Endometrium (tissue), 2 donors: Measurements from ENCODE around the gene CNTN2.

Experiments
- FAIRE-seq: peaks from 2 replicates; lab custom pipeline; 2012; peaks lifted over from hg19 to GRCh38; lab: Jason Lieb, UNC
- donor health status: control.
- donor health status: control.

Gene CNTN2, protein sequence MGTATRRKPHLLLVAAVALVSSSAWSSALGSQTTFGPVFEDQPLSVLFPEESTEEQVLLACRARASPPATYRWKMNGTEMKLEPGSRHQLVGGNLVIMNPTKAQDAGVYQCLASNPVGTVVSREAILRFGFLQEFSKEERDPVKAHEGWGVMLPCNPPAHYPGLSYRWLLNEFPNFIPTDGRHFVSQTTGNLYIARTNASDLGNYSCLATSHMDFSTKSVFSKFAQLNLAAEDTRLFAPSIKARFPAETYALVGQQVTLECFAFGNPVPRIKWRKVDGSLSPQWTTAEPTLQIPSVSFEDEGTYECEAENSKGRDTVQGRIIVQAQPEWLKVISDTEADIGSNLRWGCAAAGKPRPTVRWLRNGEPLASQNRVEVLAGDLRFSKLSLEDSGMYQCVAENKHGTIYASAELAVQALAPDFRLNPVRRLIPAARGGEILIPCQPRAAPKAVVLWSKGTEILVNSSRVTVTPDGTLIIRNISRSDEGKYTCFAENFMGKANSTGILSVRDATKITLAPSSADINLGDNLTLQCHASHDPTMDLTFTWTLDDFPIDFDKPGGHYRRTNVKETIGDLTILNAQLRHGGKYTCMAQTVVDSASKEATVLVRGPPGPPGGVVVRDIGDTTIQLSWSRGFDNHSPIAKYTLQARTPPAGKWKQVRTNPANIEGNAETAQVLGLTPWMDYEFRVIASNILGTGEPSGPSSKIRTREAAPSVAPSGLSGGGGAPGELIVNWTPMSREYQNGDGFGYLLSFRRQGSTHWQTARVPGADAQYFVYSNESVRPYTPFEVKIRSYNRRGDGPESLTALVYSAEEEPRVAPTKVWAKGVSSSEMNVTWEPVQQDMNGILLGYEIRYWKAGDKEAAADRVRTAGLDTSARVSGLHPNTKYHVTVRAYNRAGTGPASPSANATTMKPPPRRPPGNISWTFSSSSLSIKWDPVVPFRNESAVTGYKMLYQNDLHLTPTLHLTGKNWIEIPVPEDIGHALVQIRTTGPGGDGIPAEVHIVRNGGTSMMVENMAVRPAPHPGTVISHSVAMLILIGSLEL

GRCh38 chr1:205042911-205043806 lies at the start of gene CNTN2:
Gene CNTN2, plus strand, starts transcription at chr1:205043212. Its CDS starts 9,974 bp downstream, at chr1:205053186.
- FAIRE-seq: no peak

DNA sequence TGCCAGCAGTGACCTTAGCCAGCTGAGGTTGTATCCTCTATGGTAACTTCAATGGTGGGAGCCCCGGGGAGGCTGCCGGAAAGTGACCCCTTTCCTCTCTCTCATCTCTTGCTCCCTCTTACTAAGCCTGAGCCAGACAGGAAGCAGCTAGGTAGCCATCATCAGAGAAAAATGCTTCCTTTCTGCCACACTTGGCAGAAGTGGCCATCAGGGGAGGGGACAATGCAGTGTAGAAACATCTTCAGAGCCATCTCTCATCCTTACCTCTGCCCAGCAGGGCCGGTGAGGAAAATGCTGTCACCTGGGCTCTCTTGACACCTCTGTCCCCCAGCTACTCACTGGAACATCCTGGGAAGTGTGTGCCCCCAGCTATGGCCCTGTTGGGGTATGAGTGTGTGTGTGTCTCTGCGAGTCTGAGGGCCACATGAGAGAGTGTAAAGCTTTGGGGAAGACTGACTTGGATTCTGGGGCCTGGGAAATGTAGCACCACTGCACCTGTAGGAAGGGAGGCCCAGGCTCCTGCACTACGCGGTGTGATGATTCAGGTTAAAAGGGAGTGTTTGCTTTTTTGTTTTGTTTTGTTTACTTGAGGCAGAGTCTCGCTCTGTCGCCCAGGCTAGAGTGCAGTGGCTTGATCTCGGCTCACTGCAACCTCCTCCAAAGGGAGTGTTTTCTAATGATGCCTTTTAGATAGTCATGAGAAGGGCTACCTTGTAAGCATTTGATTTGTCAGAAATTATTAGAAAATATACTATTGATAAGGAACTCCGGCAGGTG lies 48.7 kb upstream of the CNTN2 start:
- no peak for FAIRE-seq

DNA sequence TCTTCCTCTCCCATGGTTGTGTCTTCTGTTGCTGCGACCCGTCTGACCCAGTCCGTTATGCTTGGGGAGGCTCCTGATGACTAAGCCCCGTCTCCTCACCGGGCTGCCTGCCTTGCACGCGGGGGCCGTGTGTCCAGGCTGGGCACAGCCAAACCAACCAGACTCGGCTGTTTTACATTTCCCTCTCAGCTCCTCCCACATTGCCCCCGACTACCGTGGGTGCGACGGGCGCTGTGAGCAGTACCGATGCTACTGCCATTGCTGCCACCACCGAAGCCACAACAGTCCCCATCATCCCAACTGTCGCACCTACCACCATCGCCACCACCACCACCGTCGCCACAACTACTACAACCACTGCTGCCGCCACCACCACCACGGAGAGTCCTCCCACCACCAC lies 46.0 kb upstream of the CNTN2 start:
- FAIRE-seq: no peak

DNA sequence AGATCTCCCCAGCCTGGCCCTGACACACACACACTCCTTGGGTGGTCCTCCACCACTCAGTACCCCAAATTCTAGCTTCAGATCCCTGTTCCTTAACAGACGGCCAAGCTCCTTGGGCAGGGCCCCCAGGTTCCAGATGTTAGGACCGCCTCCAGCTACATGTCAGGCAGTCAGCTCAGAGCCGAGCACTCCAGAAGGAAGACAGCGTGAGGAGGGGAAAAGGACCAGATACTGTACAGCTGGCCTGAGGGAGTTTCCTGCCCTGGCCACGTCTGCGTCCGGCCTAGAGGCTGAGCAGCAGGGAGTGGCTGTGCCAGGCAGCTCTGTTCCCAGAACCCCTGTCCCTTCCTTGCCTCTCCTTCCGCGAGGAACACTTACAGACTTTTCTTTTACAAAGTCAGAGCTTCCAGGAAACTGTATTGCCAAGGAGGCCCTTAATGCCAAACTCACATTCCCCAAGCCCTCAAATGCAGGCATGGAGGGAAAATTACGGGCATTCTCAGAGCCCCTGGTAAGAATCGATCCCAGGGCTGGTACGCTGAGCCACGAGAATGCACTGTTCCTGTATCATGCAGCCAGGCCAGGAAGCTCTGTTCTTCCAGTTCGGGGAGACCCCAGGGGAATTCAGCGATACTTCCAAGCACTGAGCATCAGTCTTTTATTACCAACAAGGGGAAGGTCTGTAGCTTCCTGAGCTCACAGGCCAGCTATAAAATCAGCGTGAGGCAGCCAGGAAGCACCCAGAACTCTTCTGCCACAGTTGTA lies 45.2 kb upstream of the CNTN2 start:
- no peak for FAIRE-seq

DNA sequence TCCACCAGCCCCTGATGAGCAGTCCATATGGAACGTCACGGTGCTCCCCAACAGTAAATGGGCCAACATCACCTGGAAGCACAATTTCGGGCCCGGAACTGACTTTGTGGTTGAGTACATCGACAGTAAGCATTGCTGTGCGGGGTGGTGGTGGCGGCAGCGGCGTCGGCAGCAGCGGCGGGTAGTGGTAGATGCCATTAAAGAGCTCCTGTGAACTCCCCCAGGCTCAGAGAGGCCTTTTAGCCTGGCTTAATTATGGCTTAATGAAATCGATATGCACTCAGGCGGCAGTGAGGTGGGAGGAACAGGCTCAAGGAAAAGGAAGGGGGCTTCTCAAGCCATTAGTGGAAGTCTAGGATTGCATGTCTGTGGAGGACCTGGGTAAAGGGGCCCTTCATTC lies 41.9 kb upstream of the CNTN2 start:
- FAIRE-seq: no peak

- no peak for FAIRE-seq
Measured at GRCh38 chr1:205002705-205003104, 40.3 kb upstream of the CNTN2 start.

DNA sequence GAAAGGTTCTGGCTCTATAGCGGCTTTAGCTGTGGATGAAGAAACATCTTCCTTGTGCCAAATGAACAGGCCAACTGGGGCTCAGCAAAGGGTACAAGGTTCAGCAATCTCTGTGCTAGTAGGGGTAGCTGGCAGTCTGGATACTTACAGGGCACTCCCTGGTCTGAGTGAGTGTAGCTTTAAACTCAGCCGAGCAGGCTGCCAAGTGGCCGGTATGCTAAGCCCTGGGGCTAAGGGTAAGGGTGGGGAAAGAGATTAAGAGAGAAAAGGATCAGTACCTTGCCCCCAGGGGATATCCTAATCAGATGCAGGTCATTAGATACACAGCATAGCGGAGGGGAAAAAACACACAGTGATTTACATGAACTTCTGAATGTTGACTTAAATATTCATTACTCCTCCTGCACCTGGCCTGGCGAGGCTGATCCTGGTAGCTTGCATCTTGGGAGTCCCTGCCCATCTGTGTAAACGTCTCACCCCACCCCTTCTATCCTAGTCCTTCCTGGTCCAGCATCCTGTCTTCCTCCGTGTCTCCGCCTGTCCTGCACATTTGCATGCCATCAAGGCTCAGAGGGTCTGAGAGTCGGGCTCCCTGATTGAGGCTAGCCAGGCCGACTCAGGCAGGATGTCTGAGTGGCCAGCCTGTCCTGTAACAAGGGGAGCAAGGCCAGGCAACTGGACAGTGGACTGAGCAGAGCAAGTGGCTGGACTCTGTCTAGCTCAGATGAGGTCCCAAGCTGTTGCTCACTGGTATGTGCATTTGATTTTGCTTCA lies 39.5 kb upstream of the CNTN2 start:
- FAIRE-seq: no peak

DNA sequence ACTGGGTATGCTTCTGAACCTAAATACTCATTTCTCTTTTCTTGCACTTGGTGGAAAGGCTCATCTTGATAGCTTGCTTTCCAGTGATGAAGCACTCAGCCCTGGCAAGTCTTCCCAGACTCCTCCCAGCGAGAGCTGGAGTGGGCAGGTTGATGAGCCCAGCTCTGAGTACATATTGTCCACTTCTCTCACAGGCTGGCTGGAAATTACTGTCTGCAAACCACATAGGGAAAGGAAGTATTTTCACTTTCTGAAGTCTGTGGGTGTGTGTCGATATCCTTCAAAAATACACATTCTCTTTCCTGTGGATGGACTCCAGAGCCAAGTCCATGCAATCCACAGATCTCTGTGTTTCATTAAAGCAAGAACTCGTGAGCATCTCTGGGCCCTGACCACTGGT lies 38.7 kb upstream of the CNTN2 start:
- FAIRE-seq: no peak

GRCh38 chr1:205008896-205009295 lies 34.1 kb upstream of the CNTN2 start:
- FAIRE-seq: no peak

- no peak for FAIRE-seq
Measured at GRCh38 chr1:205009670-205010069, 33.3 kb upstream of the CNTN2 start.

- no peak for FAIRE-seq
Measured at GRCh38 chr1:205012391-205013140, 30.4 kb upstream of the CNTN2 start.

DNA sequence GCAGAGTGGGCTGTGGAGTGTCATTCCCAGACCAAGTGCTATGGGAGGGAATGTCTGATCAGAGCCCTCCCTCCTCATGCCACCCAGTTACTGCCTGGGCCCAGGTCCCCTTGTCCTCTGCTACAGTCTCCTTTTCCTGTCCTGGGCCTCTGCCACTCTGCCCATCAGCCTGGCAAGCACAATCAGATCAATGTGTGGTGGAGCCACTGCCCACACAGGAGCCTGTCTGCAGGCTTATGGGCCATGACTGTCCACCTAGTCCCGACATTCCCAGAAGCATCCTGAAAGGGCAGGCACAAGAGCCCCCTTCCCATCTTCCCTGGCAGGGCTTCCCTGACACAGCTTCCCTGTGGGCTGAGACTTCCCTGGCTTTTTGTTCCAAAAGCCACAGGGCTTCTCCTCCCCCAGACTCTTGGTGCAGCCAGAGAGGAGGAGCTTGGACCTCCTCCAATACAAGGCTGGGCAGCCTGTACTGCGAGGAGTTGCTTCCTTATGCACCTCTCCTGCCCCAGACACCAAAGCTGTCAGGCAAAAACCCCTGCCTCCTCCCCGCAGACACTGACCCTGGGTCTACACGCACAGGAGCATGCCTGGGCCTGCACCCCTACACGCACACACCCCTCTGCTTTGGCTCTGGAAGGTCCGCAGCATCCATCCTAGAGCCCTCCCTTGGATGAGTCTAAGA lies 29.2 kb upstream of the CNTN2 start:
- FAIRE-seq: no peak

- no peak for FAIRE-seq
Measured at GRCh38 chr1:205014783-205015182, 28.2 kb upstream of the CNTN2 start.

GRCh38 chr1:205015241-205015640 lies 27.8 kb upstream of the CNTN2 start:
- FAIRE-seq: no peak

DNA sequence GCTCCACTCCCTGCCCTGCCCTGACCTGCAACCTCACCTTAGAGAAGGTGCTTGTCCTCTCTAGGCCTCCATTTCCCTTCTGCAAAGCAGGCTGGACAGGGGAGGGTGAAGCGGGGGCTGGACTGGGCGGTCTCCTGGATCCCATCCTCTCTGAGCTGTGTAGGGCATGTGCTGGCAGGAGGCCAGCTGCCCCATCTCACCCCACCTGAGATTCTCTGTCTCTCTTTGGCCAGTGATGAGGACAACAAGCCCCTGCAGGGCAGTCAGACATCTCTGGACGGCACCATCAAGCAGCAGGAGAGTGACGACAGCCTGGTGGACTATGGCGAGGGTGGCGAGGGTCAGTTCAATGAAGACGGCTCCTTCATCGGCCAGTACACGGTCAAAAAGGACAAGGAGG lies 26.9 kb upstream of the CNTN2 start:
- FAIRE-seq: no peak

DNA sequence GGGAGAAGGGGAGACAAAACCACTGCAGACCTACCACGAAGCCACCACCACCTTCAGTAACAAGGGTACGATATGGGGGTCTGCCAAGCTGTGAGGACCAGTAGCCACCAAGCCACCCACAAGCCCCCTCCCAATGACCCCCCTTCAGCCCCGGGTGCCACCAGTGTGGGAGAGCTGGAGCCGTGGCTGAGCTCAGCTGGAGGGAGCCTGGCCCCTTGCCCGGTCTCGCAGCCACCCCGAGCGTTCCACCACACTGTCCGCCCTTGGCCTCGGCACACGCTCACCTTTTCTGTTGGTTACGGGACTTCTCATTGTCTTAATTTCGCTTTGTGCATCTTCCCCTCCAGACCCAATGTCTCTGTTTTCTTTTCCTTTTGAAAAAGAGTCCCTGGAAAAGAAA lies 26.4 kb upstream of the CNTN2 start:
- no peak for FAIRE-seq

GRCh38 chr1:205017001-205017400 lies 26.0 kb upstream of the CNTN2 start:
- no peak for FAIRE-seq

GRCh38 chr1:205017766-205018165 lies 25.2 kb upstream of the CNTN2 start:
- no peak for FAIRE-seq
